Umbilical cord (tissue), 2 donors: Measurements from ENCODE around the gene UBE2D3. TPM values are rescaled to one million over a fixed set of nuclear protein-coding genes. Genes with fewer than 3 reads are reported as not detected.

Experiments
- DNase-seq: peaks from one replicate; pipeline ENCODE4 v3.0.0-alpha.2; 2015; ENCODE audit warnings: low spot score
- total RNA-seq: library from RNA; depleted of rRNA; stranded (reverse); fragments of >200 nt; gene quantifications from one replicate; pipeline ENCODE4 v1.2.3, GENCODE V29; 2014; ENCODE audit warnings: low replicate concordance; ENCODE audit not compliant: insufficient read depth

Gene UBE2D3
- total RNA-seq, 1 donor from 2014 or later = 295 TPM

GRCh38 chr4:102754044-102754443, 73.3 kb downstream of the UBE2D3 start:
- no peak for DNase-seq

- DNase-seq = no peak
Observed at GRCh38 chr4:102751941-102752340, 75.4 kb downstream of the UBE2D3 start.

Other genes starting within 250 kb of the UBE2D3 start
- 46.7 TPM for gene MANBA, start 66.6 kb downstream of the UBE2D3 start, total RNA-seq
- 8.4 TPM for gene CISD2, start 41.4 kb upstream of the UBE2D3 start, total RNA-seq
- 12.8 TPM for gene SLC9B1, start 192.2 kb upstream of the UBE2D3 start, total RNA-seq
- gene SLC9B2, start 249.2 kb upstream of the UBE2D3 start, total RNA-seq = 6.0 TPM